Testis (tissue), 2 donors: Measurements from ENCODE around the gene ZNF776.

Experiments
- POLR2A ChIP-seq: fragments of 450-650 bp; IDR thresholded peaks from one replicate; pipeline ENCODE4 v1.6.1; 2017; ENCODE audit warnings: antibody characterized with exemption, mild to moderate bottlenecking, moderate library complexity
- TF ChIP-seq, protein P1 (sequence below), 3 experiments: fragments of 450-650 bp in 2 of 3; fragments of 200-600 bp in 1 of 3; sonication (generic) in 1 of 3; IDR thresholded peaks; one replicate each; pipeline ENCODE4 v1.5.1; 2016 to 2019; ENCODE audit warnings: antibody characterized with exemption in 3 of 3, mild to moderate bottlenecking in 2 of 3, moderate library complexity in 1 of 3

DNA sequence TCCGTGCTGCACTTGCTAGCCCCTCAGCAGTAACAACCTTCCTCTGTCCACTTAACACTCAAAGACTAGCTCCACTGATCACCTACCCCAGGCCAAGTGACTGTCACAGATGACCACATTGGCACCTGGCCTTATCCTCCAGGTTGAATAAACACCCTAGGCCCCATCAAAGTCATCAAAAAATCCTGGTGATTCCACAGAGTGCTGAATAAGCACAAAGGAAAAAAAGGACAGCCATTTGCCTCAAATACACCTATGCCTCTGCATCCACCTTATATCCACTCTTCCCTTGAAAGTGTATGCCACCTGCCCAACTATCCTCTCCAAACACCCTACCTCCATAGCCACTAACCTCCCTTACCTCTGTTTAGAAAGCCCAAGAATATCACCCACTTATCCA lies 40.3 kb upstream of the ZNF776 start:
- no peak for TF ChIP-seq POLR2A
- TF ChIP-seq, protein P1, sequence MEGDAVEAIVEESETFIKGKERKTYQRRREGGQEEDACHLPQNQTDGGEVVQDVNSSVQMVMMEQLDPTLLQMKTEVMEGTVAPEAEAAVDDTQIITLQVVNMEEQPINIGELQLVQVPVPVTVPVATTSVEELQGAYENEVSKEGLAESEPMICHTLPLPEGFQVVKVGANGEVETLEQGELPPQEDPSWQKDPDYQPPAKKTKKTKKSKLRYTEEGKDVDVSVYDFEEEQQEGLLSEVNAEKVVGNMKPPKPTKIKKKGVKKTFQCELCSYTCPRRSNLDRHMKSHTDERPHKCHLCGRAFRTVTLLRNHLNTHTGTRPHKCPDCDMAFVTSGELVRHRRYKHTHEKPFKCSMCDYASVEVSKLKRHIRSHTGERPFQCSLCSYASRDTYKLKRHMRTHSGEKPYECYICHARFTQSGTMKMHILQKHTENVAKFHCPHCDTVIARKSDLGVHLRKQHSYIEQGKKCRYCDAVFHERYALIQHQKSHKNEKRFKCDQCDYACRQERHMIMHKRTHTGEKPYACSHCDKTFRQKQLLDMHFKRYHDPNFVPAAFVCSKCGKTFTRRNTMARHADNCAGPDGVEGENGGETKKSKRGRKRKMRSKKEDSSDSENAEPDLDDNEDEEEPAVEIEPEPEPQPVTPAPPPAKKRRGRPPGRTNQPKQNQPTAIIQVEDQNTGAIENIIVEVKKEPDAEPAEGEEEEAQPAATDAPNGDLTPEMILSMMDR (IDR thresholded peaks at IDR 0.05): no peak
